ENCODE measurements around the gene TMEM51. TPM values are rescaled to one million over a fixed set of nuclear protein-coding genes. Genes with fewer than 3 reads are reported as not detected.

The TMEM51 gene
- total and polyA plus RNA-seq, 9 of the 15 experiments (the other 6 are each of a cell fraction or from before 2014, with no cell fraction given) = 0.06 to 1.4 (median 0.58) TPM

DNA sequence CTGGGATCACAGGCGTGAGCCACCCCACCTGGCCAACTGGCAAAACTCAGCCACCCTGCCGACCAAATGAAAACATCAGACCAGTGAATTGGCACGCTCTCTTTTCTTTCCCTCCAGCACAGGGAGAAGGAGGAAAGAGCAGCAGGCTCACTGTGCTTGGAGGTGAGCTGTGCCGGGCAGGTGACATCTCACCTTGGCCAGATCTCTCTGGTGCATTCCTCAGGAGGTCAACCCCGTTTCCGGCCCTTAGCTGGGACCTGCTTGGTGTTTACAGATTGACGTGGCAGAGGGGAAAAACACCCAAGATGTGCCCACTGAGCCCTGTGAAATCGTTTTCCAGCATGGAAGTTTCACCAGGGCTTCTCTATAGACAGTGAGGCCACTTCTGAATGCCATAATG is 45.1 kb downstream of the TMEM51 start (continued):
- TF ChIP-seq, protein P1, sequence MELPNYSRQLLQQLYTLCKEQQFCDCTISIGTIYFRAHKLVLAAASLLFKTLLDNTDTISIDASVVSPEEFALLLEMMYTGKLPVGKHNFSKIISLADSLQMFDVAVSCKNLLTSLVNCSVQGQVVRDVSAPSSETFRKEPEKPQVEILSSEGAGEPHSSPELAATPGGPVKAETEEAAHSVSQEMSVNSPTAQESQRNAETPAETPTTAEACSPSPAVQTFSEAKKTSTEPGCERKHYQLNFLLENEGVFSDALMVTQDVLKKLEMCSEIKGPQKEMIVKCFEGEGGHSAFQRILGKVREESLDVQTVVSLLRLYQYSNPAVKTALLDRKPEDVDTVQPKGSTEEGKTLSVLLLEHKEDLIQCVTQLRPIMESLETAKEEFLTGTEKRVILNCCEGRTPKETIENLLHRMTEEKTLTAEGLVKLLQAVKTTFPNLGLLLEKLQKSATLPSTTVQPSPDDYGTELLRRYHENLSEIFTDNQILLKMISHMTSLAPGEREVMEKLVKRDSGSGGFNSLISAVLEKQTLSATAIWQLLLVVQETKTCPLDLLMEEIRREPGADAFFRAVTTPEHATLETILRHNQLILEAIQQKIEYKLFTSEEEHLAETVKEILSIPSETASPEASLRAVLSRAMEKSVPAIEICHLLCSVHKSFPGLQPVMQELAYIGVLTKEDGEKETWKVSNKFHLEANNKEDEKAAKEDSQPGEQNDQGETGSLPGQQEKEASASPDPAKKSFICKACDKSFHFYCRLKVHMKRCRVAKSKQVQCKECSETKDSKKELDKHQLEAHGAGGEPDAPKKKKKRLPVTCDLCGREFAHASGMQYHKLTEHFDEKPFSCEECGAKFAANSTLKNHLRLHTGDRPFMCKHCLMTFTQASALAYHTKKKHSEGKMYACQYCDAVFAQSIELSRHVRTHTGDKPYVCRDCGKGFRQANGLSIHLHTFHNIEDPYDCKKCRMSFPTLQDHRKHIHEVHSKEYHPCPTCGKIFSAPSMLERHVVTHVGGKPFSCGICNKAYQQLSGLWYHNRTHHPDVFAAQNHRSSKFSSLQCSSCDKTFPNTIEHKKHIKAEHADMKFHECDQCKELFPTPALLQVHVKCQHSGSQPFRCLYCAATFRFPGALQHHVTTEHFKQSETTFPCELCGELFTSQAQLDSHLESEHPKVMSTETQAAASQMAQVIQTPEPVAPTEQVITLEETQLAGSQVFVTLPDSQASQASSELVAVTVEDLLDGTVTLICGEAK (IDR thresholded peaks at IDR 0.05) = no peak
- TF ChIP-seq, protein P1 (CRISPR knock-in tag; IDR thresholded peaks at IDR 0.05) = no peak
- no peak for TF ChIP-seq HDAC6 (IDR thresholded peaks at IDR 0.05; ENCODE audit: low read depth, low read length)
- TF ChIP-seq NFYB (IDR thresholded peaks at IDR 0.05; ENCODE audit: extremely low read depth, insufficient read length) = no peak
- TF ChIP-seq, protein P2, sequence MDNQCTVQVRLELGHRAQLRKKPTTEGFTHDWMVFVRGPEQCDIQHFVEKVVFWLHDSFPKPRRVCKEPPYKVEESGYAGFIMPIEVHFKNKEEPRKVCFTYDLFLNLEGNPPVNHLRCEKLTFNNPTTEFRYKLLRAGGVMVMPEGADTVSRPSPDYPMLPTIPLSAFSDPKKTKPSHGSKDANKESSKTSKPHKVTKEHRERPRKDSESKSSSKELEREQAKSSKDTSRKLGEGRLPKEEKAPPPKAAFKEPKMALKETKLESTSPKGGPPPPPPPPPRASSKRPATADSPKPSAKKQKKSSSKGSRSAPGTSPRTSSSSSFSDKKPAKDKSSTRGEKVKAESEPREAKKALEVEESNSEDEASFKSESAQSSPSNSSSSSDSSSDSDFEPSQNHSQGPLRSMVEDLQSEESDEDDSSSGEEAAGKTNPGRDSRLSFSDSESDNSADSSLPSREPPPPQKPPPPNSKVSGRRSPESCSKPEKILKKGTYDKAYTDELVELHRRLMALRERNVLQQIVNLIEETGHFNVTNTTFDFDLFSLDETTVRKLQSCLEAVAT (IDR thresholded peaks at IDR 0.05) = no peak
